Endothelial cell of umbilical vein (primary cell): Measurements from ENCODE around the gene WDR77.

Experiments
- EZH2 ChIP-seq: IDR thresholded peaks from 2 replicates; pipeline ENCODE4 v1.6.1; 2012; ENCODE audit warnings: borderline replicate concordance, low read depth, mild to moderate bottlenecking, moderate library complexity, low read length, inconsistent platforms; ENCODE audit not compliant: severe bottlenecking
- FOS ChIP-seq: IDR thresholded peaks from 2 replicates; pipeline ENCODE4 v1.6.1; 2011; ENCODE audit warnings: mild to moderate bottlenecking, low read length, moderate library complexity, borderline replicate concordance; ENCODE audit not compliant: insufficient read depth
- POLR2A ChIP-seq: IDR thresholded peaks from 2 replicates; pipeline ENCODE4 v1.6.1; 2012; ENCODE audit warnings: low read depth, mild to moderate bottlenecking, control low read depth, low read length
- POLR2AphosphoS5 ChIP-seq: IDR thresholded peaks from 2 replicates; pipeline ENCODE4 v1.6.1; 2012; ENCODE audit warnings: low read depth, mild to moderate bottlenecking, control low read depth, low read length, moderate library complexity; ENCODE audit not compliant: insufficient read depth
- TF ChIP-seq, protein P1 (sequence below), 2 donors: IDR thresholded peaks; 1 replicate in 1 of 2; 2 replicates in 1 of 2; pipeline ENCODE4 v1.5.1; 2011; ENCODE audit warnings: low read length in 2 of 2, mild to moderate bottlenecking in 2 of 2, moderate library complexity in 2 of 2, control low read depth in 1 of 2, inconsistent platforms in 1 of 2, low read depth in 1 of 2; ENCODE audit not compliant: insufficient read depth in 1 of 2; ENCODE audit errors: extremely low read depth in 1 of 2

DNA sequence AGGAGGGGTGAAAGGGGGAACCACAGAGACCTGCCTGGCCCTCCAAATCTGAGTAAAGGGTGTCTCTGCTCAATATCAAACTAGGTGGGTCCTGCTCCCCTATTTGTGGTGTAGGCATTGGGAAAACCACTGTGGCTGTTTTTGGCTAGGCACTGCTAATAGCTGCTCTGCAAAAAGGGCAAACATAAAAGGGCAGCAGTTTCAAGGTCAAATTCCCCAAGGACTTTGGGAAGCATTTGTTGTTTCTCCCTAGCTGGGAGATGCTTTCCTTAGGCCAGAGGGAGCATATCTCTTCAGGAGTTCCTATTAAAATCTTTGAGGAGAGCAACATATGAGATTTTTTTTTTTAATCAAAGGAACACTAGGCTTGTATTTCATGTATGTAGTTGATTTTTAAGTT lies 27.2 kb upstream of the WDR77 start:
- TF ChIP-seq EZH2, result no peak
- TF ChIP-seq FOS, result no peak
- TF ChIP-seq, protein P1, sequence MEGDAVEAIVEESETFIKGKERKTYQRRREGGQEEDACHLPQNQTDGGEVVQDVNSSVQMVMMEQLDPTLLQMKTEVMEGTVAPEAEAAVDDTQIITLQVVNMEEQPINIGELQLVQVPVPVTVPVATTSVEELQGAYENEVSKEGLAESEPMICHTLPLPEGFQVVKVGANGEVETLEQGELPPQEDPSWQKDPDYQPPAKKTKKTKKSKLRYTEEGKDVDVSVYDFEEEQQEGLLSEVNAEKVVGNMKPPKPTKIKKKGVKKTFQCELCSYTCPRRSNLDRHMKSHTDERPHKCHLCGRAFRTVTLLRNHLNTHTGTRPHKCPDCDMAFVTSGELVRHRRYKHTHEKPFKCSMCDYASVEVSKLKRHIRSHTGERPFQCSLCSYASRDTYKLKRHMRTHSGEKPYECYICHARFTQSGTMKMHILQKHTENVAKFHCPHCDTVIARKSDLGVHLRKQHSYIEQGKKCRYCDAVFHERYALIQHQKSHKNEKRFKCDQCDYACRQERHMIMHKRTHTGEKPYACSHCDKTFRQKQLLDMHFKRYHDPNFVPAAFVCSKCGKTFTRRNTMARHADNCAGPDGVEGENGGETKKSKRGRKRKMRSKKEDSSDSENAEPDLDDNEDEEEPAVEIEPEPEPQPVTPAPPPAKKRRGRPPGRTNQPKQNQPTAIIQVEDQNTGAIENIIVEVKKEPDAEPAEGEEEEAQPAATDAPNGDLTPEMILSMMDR (IDR thresholded peaks at IDR 0.05; ENCODE audit: extremely low read depth in 1 of 2, insufficient read depth in 1 of 2, low read depth in 1 of 2, low read length in 2 of 2), result no peak
- TF ChIP-seq POLR2A, result no peak
- TF ChIP-seq POLR2AphosphoS5, result no peak
